ENCODE data around the gene VWA8. TPM values are rescaled to one million over a fixed set of nuclear protein-coding genes. Genes with fewer than 3 reads are reported as not detected.
"Not testable (repeated sequence)": the region's sequence is repeated elsewhere in the genome, so short reads cannot be mapped to it uniquely, and the experiment has no call there.

VWA8 gene
- total and polyA plus RNA-seq, 2 of the 13 experiments (the other 11 are each of a cell fraction or from before 2014, with no cell fraction given), result 9.1 to 17.3 TPM

DNA sequence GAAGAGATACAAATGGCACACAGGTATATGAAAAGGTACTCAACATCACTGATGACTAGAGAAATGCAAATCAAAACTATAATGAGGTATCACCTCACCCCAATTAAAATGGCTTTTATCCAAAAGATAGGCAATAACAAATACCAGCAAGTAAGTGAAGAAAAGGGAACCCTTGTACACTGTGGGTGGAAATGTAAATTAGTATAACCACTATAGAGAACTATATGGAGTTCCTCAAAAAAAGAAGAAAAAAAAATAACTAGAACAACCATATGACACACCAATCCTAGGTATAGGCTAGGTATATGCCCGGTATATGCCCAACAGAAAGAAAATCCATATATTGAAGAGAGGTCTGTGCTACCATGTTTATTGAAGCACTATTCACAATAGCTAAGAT is 150.9 kb downstream of the VWA8 start:
- Histone ChIP-seq H3K9me3 (ENCODE audit: low read length) (no peaks in the 10 kb centered on the region), H3K4me1 (ENCODE audit: insufficient read depth, low read length) (no peaks in the 10 kb centered on the region), H3K27ac (ENCODE audit: extremely low read length, insufficient read depth, low read length) (no peak overlapping the region), H4K20me1 (ENCODE audit: insufficient read depth, low read length) (no peaks in the 10 kb centered on the region), H3K4me3 (replicated peaks in 1 of 3; ENCODE audit: insufficient read depth in 1 of 3, low read depth in 2 of 3, low read length in 3 of 3) (no peak overlapping the region), H3K9ac (ENCODE audit: insufficient read depth, low read depth, low read length) (no peak overlapping the region), H3K36me3 (replicated peaks in 1 of 2; ENCODE audit: control insufficient read depth in 1 of 2, insufficient read depth in 2 of 2, low read length in 2 of 2) (peaks cover 3 to 20% of the 10 kb centered on the region in 2 experiments; a peak in 3 of 5 replicates), H3K79me2 (ENCODE audit: insufficient read depth, low read length) (no peaks in the 10 kb centered on the region), H3K4me2 (ENCODE audit: low read depth, low read length) (no peak overlapping the region), H2AFZ (ENCODE audit: low read length) (no peak overlapping the region), H3K27me3 (ENCODE audit: control insufficient read depth in 1 of 2, insufficient read depth in 2 of 2, low read length in 2 of 2) (no peaks in the 10 kb centered on the region)
- ChIA-PET POLR2A (no interaction called here), CTCF (ENCODE audit: low intra/inter-chr PET ratio, low total read pairs) (no interaction called here)
- in situ Hi-C loops (cut with HindIII; ENCODE audit: extremely low pct_ligation_motif_present, low pct_unique_long_range_greater_than_20kb), result no loop called here
- ATAC-seq (no peak), DNase-seq (ENCODE audit: low spot score) (no peak), FAIRE-seq (no peak)
- no TSS peak for BruUV-seq (replicated peaks)
- intact Hi-C loops (cut with micrococcal nuclease; ENCODE audit: unreplicated experiment), result no loop called here
- no peak for TF ChIP-seq CENPT (CRISPR knock-in tag; IDR thresholded peaks at IDR 0.05; ENCODE audit: low read depth)
- no peak for TF ChIP-seq SOX5 (CRISPR knock-in tag; IDR thresholded peaks at IDR 0.05; ENCODE audit: borderline replicate concordance)
- TF ChIP-seq PCBP1 (IDR thresholded peaks at IDR 0.05; ENCODE audit: borderline replicate concordance, low read depth, low read length), result no peak
- WGBS (ENCODE audit: low lambda C conversion rate), result 93% methylated on average over 1 of the region's 1 CpG

DNA sequence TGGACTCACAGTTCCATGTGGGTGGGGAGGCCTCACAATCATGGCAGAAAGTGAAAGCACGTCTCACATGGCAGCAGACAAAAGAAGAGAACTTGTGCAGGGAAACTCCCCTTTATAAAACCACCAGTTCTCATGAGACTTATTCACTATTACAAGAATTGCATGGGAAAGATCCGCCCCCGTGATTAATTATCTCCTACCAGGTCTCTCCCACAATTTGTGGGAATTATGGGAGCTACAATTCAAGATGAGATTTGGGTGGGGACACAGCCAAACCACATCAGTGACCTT is 157.5 kb downstream of the VWA8 start:
- ATAC-seq; H3K4me1 ChIP-seq (ENCODE audit: insufficient read depth, low read length); FAIRE-seq; in situ Hi-C loops (cut with HindIII; ENCODE audit: extremely low pct_ligation_motif_present, low pct_unique_long_range_greater_than_20kb); H3K79me2 ChIP-seq (ENCODE audit: insufficient read depth, low read length); H3K4me3 ChIP-seq (replicated peaks in 1 of 3; ENCODE audit: insufficient read depth in 1 of 3, low read depth in 2 of 3, low read length in 3 of 3); BruUV-seq (replicated peaks); intact Hi-C loops (cut with micrococcal nuclease; ENCODE audit: unreplicated experiment); POLR2A ChIA-PET; CTCF ChIA-PET (ENCODE audit: low intra/inter-chr PET ratio, low total read pairs); H3K4me2 ChIP-seq (ENCODE audit: low read depth, low read length); H4K20me1 ChIP-seq (ENCODE audit: insufficient read depth, low read length); H3K27ac ChIP-seq (ENCODE audit: extremely low read length, insufficient read depth, low read length); H3K27me3 ChIP-seq (ENCODE audit: control insufficient read depth in 1 of 2, insufficient read depth in 2 of 2, low read length in 2 of 2); H2AFZ ChIP-seq (ENCODE audit: low read length); H3K9me3 ChIP-seq (ENCODE audit: low read length); DNase-seq (ENCODE audit: low spot score); H3K9ac ChIP-seq (ENCODE audit: insufficient read depth, low read depth, low read length): not testable (repeated sequence)
- H3K36me3 ChIP-seq (replicated peaks in 1 of 2; ENCODE audit: control insufficient read depth in 1 of 2, insufficient read depth in 2 of 2, low read length in 2 of 2), result peaks cover 0 to 11% of the 10 kb centered on the region in 2 experiments; a peak in 3 of 5 replicates
- WGBS (ENCODE audit: low lambda C conversion rate), result 96% methylated on average over 3 of the region's 3 CpGs
